NCI-H345 treated with DMSO at 0.1 percent for 48 hours (cell line): ENCODE results near the gene BLM.
"Not testable (repeated sequence)": the region's sequence is repeated elsewhere in the genome, so short reads cannot be mapped to it uniquely, and the experiment has no call there.

ENCODE experiments used
- DNase-seq: peaks from one replicate; lab custom pipeline; 2025; ENCODE audit not compliant: unreplicated experiment; lab: John Stamatoyannopoulos, UW

BLM gene

DNA sequence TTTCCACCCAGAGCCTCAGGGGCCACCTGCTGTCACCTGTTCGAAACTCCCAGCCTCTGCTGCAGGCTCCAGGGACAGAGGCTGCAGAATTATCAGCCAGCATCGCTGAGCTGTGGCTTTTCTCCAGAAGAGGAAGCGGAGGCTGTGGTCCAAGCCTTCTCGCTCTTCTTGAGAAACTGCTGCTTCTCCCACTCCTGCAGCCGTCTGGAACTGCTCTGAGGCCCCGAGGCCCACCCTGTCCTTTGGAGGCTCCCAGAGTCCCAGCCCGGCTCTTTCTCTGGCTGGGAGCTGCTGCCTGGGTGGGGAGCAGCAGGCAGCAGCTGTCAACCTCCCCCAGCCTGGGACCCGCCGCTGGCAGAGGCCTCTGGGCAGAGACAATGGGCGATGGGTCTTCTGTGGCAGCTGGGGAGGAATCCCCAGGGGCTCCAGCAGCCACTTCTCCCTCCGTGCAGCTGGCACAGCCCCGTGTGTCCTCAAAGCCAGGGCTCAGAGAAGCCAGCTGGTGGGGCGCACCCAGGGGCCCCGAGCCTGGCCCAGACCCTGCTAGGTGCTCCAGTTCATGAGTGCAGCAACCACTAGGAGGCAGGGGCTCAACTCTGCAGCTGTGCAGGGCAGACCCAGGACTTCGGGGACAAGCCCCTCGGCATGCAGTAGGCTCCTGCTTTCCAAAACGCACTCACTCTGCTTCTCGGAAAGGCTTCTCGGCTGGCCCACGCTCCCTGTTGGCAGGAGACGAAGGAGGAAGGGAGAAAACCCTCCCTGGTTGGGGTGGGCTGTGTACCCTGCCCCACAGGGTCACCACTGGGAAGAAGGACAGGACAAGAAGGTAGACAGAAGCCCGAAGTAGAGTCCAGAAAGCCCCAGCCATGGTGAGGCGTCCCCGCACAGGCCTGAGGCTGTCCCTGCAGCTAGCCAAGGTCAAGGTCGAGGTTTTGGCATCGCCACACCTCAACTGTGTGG is 101.4 kb downstream of the BLM start:
- DNase-seq = peak; percentile 66

GRCh38 chr15:90819390-90819789 is 102.2 kb downstream of the BLM start:
- DNase-seq = no peak

- DNase-seq = no peak
Observed at GRCh38 chr15:90819850-90820249, 102.7 kb downstream of the BLM start.

DNA sequence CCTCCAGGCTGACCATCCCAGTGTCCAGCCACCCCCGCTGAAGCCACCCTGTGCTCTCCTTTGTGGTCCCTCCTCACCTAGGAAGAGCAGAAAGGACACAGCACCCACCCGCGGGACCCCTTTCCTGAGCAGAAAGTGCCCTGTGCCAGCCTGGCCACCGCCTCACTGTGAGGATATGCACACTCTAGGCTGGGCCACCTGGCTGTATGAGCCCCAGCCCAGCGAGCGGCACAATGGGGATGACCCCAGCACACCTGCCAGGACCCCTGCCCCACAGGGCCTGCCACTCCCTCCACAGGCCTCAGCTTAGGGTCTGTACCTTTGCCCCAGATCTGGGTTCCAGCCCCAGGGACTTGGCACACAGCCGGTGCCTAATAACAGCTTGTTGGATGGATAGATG is 103.3 kb downstream of the BLM start:
- DNase-seq = no peak

GRCh38 chr15:90822204-90822955 is 105.2 kb downstream of the BLM start:
- no peak for DNase-seq

DNA sequence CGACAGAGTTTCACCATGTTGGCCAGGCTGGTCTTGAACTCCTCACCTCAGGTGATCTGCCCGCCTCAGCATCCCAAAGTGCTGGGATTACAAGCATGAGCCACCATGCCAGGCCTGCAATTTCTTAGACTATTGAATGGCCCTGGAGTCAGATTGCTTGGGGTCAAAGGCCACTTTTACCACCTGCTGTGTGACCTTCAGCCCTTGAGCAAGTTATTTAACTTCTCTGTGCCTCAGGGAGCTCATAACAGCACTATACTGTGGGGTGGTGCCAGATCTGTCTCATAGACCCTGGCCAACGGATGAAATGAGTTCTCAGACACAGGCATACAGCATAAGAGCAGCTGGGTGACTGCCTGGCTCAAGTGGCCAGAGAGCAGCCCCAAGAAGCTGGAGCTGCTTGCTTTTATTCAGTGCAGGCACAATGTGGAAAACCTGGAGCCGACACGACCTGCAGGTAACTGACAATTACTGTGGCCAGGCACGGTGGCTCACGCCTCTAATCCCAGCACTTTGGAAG is 106.4 kb downstream of the BLM start:
- no peak for DNase-seq

DNA sequence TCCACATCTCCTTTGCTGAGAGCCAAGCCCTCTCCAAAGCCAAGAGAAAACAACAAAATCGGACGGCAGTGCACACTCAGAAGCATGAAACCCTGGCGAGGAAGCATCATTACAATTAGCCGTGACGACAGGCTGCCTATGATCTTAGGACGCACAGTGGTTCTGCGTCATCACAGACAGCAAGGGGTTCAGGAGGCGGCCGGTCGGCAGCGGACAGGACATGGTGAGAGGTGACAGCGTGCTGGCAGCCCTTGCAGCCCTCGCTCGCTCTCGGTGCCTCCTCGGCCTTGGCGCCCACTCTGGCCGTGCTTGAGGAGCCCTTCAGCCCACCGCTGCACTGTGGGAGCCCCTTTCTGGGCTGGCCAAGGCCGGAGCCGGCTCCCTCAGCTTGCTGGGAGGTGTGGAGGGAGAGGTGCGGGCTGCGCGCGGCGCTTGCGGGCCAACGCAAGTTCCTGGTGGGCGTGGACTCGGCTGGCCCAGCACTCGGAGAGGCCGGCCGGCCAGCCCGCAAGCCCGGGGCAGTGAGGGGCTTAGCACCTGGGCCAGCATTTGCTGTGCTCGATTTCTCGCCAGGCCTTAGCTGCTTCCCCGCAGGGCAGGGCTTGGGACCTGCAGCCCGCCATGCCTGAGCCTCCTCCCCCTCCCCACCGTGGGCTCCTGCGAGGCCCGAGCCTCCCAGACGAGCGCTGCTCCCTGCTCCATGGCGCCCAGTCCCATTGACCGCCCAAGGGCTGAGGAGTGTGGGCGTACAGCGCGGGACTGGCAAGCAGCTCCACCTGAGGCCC is 108.2 kb downstream of the BLM start:
- not testable (repeated sequence) for DNase-seq

- DNase-seq = not testable (repeated sequence)
Observed at GRCh38 chr15:90826206-90826885, 109.2 kb downstream of the BLM start.

DNA sequence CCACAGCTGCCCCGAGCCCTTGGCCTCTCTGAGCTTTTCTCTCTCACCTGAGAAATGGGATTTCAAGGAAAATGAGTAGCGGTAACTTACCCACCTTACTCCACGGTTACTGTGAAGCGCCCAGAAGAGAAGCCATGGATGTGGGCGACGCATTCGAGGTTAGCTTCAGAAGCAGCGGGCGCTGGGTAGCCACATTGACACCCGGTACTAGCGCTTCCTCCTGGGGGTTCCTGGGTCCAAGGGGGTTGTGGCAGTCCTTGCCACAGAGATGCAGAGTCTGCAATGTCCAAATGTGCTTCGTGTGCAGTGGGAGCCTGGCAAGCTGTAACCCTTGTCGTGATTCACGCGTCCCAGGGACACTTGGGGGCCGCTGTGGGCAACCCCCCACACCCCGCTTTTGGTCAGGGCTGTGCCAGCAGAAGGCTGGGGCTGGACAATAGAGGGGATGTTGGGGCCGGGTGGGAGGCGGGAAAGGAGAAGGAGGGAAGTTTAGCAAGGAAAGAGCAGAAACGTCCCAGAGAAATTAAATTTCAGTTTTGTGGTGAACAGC is 109.8 kb downstream of the BLM start:
- no peak for DNase-seq

DNA sequence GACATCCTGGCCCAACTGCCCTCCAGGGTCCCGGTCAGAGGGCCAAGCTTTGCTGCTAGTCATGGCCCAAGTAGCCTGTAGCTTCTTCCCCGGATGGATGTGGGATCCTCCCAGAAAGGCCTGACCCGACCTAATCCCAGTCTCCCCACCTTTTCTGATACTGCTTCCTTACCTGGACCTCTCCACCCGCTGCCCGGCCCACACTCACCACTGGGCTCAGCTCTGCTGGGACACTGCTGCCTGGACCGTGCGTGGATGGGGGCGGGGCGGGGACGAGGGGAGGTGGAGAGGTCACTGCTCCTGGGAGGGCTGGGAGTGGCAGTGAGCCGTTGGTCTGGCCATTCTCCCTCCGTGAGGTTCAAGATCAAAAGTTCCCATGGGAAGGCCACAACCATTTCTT is 111.0 kb downstream of the BLM start:
- no peak for DNase-seq

DNA sequence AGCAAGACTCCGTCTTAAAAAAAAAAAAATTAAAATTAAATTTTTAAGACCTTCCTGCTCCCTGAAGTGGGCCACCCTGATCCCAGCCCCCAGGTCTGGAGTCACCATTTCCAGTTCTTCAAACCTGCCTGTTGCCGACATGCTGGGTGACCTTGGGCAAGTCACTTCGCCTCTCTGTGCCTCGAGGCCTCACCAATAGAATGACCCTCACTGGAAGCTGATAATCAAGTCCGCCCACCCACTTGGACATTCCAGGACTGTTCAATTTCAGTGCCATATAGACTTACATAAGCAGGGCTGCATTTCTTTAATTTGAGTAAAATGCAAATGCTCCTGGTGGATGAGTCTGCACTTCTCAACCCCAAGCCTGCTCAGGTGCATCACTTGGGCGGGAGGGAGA is 112.0 kb downstream of the BLM start:
- DNase-seq = no peak

GRCh38 chr15:90829942-90830440 is 112.8 kb downstream of the BLM start:
- no peak for DNase-seq

DNA sequence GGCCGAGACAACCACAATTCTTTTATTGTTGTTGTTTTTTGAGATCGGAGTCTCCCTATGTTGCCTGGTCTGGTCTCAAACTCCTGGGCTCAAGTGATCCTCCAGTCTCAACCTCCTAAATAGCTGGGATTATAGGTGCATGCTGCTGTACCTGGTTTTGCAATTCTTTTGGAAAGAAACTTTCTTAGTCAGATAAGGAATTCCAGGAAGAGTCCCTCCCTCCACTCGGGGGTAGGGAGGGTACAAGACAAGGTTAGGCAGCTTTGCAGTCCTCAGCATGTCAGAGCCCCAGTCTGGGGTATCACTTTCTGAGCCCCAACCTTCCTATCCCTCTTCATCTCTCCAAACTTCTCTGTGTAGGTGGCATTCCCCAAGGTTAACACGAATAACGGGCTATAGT is 117.5 kb downstream of the BLM start:
- no peak for DNase-seq

GRCh38 chr15:90836296-90836871 is 119.2 kb downstream of the BLM start:
- DNase-seq = no peak

- no peak for DNase-seq
Observed at GRCh38 chr15:90837094-90837493, 119.9 kb downstream of the BLM start.

- DNase-seq = no peak
Observed at GRCh38 chr15:90838139-90838538, 121.0 kb downstream of the BLM start.

DNA sequence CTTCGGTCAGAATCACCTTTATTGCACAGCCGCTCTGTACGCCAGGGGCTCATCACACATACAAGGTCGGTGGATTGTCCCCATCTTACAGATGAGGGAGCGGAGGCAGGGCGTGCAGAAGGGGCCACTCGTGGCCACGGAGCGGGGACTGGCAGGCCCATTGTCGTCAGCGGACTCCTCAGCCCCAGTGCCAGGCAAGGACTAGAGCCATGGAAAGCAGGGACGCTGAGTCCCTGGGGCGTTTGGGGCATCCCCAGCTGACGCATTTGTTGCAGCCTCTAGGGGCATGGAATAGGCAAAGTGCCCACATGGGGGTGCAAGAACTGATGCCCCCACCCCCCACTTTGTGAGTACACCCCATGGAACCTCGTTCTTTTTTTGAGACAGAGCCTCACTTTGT is 121.4 kb downstream of the BLM start:
- no peak for DNase-seq

DNA sequence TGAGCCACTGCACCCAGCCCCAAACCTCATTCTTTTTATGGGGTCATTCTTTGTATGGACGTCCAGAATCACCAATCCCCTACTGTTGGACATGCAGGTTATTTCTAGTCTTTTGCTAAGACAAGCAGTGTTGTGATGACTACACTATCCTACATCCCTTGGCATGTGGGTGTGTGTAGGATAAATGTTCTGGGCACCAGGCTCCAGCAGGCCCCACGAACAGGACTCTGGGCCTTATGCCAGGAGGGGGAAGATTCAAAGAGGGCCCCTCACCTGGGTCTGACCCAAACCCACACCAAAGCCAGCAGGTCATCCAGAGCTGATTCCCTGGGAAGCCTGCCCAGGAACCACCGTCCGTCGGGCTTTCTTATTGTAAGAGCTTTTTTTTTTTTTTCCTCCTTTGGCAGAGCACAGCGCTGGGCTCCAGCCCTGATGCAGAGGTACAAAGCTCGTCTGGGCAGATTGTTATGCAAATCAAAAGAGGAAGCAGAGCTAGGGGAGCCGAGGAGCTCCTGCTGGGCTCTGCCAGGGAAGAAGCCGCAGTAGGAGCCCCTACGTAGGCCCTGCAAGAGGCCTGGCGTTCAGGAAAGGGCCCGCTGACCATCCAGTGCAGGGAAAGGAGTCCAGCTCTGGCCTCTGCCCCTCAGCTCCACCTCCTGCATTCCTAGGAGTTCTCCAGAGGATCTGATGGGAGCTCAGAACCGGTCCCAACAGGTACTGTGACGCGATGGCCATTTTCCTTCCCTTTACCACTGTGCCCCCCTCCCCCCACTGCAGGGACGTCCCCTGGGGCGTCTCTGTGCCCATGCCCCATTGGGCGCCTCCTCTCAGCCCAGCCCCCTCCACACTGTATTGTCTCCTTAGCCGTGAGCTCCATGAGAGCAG is 122.3 kb downstream of the BLM start:
- no peak for DNase-seq
